HepG2 (cell line): Measurements from ENCODE around the gene DLL1.

ENCODE experiments used
- PRDM4 ChIP-seq: sonication (generic); formaldehyde crosslinking; IDR thresholded peaks from 2 replicates; pipeline ENCODE4 v1.9.0; 2021; ENCODE audit warnings: missing genetic modification reagents, borderline replicate concordance
- ZFYVE20 ChIP-seq: sonication (generic); formaldehyde crosslinking; IDR thresholded peaks from 2 replicates; pipeline ENCODE4 v1.8.0; 2023; ENCODE audit warnings: low read depth, mild to moderate bottlenecking, moderate library complexity, missing genetic modification reagents, borderline replicate concordance
- ZNF772 ChIP-seq: sonication (generic); formaldehyde crosslinking; IDR thresholded peaks from 2 replicates; pipeline ENCODE4 v1.5.0; 2020; ENCODE audit warnings: mild to moderate bottlenecking, missing genetic modification reagents
- TF ChIP-seq, protein P1 (sequence below): sonication (generic); formaldehyde crosslinking; IDR thresholded peaks from 2 replicates; pipeline ENCODE4 v1.5.0; 2020; ENCODE audit warnings: mild to moderate bottlenecking, missing genetic modification reagents, moderate library complexity

DNA sequence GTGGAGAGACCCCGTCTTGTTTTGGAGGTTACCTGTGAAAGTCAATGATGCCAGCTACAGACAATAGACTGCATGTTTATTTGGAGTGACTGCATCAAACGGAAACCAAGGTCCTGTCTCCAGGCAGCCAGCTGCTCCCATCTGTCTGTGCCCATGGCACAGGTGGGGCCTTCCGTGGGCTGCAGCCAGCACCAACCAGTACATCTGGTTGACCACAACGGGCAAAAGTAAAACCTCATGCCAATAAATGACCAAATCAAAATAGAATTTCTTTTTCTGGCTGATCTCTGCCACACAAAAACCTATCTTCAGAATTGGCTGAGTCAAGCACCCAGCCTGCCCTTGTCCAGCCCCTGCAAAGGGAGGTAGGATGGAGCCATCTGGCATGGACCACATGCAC is 33.5 kb downstream of the DLL1 start:
- no peak for TF ChIP-seq PRDM4 (CRISPR knock-in tag)
- TF ChIP-seq, protein P1, sequence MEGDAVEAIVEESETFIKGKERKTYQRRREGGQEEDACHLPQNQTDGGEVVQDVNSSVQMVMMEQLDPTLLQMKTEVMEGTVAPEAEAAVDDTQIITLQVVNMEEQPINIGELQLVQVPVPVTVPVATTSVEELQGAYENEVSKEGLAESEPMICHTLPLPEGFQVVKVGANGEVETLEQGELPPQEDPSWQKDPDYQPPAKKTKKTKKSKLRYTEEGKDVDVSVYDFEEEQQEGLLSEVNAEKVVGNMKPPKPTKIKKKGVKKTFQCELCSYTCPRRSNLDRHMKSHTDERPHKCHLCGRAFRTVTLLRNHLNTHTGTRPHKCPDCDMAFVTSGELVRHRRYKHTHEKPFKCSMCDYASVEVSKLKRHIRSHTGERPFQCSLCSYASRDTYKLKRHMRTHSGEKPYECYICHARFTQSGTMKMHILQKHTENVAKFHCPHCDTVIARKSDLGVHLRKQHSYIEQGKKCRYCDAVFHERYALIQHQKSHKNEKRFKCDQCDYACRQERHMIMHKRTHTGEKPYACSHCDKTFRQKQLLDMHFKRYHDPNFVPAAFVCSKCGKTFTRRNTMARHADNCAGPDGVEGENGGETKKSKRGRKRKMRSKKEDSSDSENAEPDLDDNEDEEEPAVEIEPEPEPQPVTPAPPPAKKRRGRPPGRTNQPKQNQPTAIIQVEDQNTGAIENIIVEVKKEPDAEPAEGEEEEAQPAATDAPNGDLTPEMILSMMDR (CRISPR knock-in tag): no peak
- no peak for TF ChIP-seq ZNF772 (CRISPR knock-in tag)
- no peak for TF ChIP-seq ZFYVE20
